Chondrocyte (in vitro differentiated cells): ENCODE measurements around the gene TUFT1. TPM values are rescaled to one million over a fixed set of nuclear protein-coding genes. Genes with fewer than 3 reads are reported as not detected.

Source experiments
- DNase-seq: peaks from one replicate; pipeline ENCODE4 v3.0.0; 2021; ENCODE audit warnings: mixed read lengths, low spot score
- H3K27ac Mint-ChIP-seq: one replicate; pipeline ENCODE4 v1.8.0; 2021; ENCODE audit warnings: mild to moderate bottlenecking, moderate library complexity, mixed read lengths; ENCODE audit not compliant: unreplicated experiment
- H3K27me3 Mint-ChIP-seq: 2 replicates; pipeline ENCODE4 v1.8.0; 2021; ENCODE audit warnings: low read depth, mixed read lengths
- H3K36me3 Mint-ChIP-seq: 2 replicates; pipeline ENCODE4 v1.8.0; 2021; ENCODE audit warnings: low read depth, mixed read lengths
- H3K4me1 Mint-ChIP-seq: 2 replicates; pipeline ENCODE4 v1.8.0; 2021; ENCODE audit warnings: low read depth, mild to moderate bottlenecking, mixed read lengths
- H3K4me3 Mint-ChIP-seq: one replicate; pipeline ENCODE4 v1.8.0; 2021; ENCODE audit warnings: mild to moderate bottlenecking, moderate library complexity, mixed read lengths; ENCODE audit not compliant: unreplicated experiment
- H3K9me3 Mint-ChIP-seq: 2 replicates; pipeline ENCODE4 v1.8.0; 2021; ENCODE audit warnings: low read depth, mixed read lengths
- total RNA-seq: library from RNA; stranded (reverse); gene quantifications from 3 replicates; pipeline ENCODE4 v1.2.1, GENCODE V29; 2021
- TF ChIP-seq, protein P1 (sequence below): fragments of 200-600 bp; sonication (generic); IDR thresholded peaks from 2 replicates; pipeline ENCODE4 v1.5.0; 2021; ENCODE audit warnings: antibody characterized with exemption, mild to moderate bottlenecking, moderate library complexity

TUFT1 gene
- total RNA-seq, 1 donor from 2014 or later, result 33.0 TPM

DNA sequence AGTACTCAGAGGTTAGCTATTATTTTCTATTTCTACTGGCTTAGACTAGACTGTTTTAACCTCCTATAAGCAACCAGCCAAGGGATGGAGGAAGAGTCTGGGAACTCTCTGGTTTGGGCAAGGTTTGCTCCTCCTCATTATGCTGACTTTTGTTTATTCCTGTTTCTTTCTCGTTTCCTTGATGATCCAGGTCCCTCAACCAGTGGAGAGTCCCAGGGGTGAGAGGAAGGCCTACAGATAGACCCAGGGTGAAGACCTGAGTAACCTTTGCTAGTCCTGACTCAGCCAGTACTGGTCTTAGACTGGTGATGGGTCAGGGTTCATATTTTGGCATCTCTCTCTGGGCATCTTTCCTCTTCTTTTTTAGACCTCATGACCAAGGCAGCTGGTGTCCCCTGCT is 5.4 kb downstream of the TUFT1 start:
- no peaks in the 10 kb centered on the region for H3K27me3 Mint-ChIP-seq
- peak overlapping the region; percentile 76 for H3K27ac Mint-ChIP-seq
- H3K36me3 Mint-ChIP-seq, result no peaks in the 10 kb centered on the region
- TF ChIP-seq, protein P1, sequence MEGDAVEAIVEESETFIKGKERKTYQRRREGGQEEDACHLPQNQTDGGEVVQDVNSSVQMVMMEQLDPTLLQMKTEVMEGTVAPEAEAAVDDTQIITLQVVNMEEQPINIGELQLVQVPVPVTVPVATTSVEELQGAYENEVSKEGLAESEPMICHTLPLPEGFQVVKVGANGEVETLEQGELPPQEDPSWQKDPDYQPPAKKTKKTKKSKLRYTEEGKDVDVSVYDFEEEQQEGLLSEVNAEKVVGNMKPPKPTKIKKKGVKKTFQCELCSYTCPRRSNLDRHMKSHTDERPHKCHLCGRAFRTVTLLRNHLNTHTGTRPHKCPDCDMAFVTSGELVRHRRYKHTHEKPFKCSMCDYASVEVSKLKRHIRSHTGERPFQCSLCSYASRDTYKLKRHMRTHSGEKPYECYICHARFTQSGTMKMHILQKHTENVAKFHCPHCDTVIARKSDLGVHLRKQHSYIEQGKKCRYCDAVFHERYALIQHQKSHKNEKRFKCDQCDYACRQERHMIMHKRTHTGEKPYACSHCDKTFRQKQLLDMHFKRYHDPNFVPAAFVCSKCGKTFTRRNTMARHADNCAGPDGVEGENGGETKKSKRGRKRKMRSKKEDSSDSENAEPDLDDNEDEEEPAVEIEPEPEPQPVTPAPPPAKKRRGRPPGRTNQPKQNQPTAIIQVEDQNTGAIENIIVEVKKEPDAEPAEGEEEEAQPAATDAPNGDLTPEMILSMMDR, result no peak
- H3K4me3 Mint-ChIP-seq, result no peak overlapping the region
- H3K4me1 Mint-ChIP-seq, result peaks cover 71% of the 10 kb centered on the region
- no peak for DNase-seq
- H3K9me3 Mint-ChIP-seq, result no peaks in the 10 kb centered on the region

DNA sequence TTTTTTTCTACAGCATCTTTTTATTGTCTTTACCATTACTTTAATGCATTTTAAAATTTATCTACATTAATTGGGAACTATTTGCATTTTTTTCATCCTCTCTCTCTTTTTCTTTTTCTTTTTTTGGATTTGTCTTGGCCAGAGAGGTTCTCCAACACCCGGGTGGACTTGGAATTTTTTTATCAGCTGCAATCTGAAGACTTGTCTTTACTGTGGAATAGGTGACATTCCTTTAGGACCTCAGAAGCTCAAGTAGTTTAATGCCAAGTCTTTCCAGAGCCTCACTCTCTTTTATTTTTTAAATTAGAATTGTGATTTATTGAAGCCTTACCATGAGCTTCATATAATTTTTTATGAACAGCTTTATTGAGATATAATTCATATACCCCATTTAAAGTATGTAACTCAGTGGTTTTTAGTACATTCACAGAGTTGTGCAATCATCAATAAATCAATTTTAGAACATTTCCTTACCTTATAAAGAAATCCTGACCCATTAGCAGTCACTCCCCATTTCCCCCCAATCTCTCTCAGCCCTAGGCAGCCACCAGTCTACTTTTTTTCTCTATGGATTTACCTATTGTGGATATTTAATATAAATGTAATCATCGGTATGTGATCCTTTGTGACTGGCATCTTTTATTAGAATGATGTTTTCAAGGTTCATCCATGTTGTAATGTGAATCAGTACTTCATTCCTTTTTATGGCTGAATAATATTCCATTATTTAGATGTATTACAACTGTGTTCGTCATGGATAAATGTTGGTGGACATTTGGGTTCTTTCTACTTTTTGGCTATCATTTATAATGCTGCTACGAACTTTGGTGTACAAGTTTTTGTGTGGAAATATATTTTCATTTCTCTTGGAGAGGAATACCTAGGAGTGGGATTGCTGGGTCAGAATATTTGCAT is 6.2 kb downstream of the TUFT1 start:
- no peak for DNase-seq
- Mint-ChIP-seq H3K36me3 (no peaks in the 10 kb centered on the region), H3K4me3 (no peak overlapping the region), H3K27me3 (no peaks in the 10 kb centered on the region), H3K4me1 (peaks cover 67% of the 10 kb centered on the region), H3K9me3 (no peaks in the 10 kb centered on the region), H3K27ac (peak overlapping the region; percentile 95)
- TF ChIP-seq, protein P1, result no peak

DNA sequence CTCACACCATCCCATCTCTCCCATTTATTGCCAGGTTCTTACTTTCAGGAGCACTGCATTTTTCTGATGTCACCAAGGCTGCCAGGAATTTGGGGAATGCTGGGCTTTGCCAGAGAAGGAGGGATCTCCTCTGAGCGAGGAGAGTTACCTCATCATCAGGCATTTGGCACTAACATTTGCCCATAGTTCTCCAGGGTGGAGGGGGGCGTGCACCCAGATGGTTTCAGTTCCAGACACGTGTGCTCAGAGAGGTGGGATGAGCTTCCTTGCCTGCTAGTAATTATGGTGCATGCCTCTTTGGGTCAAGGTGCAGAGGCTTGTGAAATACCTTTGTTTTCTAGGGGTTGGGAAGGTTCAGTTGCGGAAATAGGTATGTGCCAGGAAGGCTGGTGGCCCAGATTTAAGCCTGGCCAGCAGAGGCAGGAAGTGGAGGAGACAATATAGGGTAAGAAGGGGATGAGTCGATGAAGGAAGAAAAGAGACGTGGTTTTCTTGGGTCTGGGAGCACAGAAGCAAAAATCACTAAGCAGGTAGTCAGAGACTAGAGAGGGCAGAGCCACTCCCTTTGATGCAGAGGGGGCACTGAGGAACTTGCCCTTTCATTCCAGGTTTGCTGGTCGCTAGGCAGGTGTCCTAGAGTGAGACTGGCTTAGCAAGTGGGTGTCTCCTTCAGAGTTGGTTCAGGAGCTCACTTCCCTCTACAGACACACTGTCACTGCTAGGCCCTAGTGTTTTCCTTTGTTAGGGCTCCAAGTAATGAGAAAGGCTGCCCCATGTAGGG is 7.2 kb downstream of the TUFT1 start:
- H3K36me3 Mint-ChIP-seq, result no peaks in the 10 kb centered on the region
- H3K9me3 Mint-ChIP-seq, result no peaks in the 10 kb centered on the region
- H3K27ac Mint-ChIP-seq, result peak overlapping the region; percentile 95
- H3K4me1 Mint-ChIP-seq, result peaks cover 60% of the 10 kb centered on the region
- H3K4me3 Mint-ChIP-seq, result peak overlapping the region; percentile 63
- H3K27me3 Mint-ChIP-seq, result no peaks in the 10 kb centered on the region
- TF ChIP-seq, protein P1, result no peak
- no peak for DNase-seq

DNA sequence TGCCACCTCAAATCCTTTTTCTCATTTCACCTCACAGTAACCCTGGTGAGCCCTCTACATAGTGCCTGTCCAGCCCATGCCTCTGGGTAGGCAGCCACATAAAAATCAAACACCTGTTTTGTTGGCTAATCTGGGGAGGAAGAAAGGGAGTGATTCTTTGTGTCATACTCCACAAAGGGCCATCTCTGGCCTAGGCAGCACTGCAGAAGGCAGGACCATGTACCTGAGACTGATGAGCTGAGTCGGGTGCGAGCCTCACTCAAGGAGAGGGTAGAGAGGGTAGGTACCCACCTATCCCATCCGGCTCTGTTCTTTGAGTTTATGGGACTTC is 7.8 kb downstream of the TUFT1 start:
- H3K4me1 Mint-ChIP-seq, result peaks cover 55% of the 10 kb centered on the region
- H3K27me3 Mint-ChIP-seq, result no peaks in the 10 kb centered on the region
- TF ChIP-seq, protein P1, result no peak
- peak overlapping the region; percentile 95 for H3K27ac Mint-ChIP-seq
- no peaks in the 10 kb centered on the region for H3K9me3 Mint-ChIP-seq
- no peaks in the 10 kb centered on the region for H3K36me3 Mint-ChIP-seq
- no peak for DNase-seq
- no peak overlapping the region for H3K4me3 Mint-ChIP-seq

DNA sequence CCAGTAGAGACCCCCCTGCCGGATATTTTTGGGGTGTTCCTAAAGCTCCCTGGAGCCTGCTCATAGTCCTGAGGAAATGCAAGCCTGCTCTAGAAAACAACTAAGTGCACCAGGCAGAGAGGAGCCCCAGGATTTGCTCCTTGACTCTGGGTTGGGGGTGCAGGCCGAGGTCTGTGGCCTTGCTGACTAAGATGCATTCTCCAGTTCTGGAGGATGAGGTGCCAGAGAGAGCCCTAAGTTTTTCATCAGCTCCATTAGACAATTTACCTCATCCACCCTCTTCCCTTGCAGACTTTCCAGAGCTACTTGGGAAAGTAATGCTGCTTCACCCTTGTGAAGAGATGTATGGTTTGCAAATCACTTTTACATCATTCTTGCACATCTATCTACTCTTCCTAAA is 9.1 kb downstream of the TUFT1 start:
- Mint-ChIP-seq H3K4me1 (peaks cover 55% of the 10 kb centered on the region), H3K27me3 (no peaks in the 10 kb centered on the region), H3K36me3 (peaks cover 3% of the 10 kb centered on the region), H3K27ac (peak overlapping the region; percentile 95), H3K4me3 (no peak overlapping the region), H3K9me3 (no peaks in the 10 kb centered on the region)
- no peak for DNase-seq
- TF ChIP-seq, protein P1, result no peak
